ENCODE measurements around the gene ATP2B2. TPM values are rescaled to one million over a fixed set of nuclear protein-coding genes. Genes with fewer than 3 reads are reported as not detected.

ATP2B2 gene
- total RNA-seq, 1 donor from 2014 or later, result not detected

DNA sequence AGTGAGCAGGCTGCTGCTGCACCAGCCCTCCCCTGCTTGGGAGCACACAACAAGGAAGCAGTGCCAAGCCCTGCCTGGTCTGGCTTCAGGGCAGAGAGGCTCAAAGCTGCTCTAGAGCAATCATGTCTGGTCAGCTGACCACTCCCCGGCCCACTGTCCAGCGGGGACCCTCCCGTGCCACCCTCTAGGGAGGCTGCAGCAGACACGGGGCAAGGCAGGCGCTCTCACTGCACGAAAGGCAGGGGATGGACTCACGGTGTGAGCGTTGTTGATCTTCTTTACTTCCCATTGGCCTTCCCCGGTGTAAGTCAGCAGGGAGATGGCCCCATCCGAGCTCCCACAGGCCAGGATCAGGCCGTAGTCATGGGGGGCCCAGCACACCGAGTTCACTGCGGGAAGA is 193.7 kb downstream of the ATP2B2 start:
- no peaks in the 10 kb centered on the region for H3K27me3 ChIP-seq (ENCODE audit: control insufficient read depth, insufficient read depth, low read length)
- no peak for DNase-seq (ENCODE audit: low read depth)
- TF ChIP-seq, protein P1, sequence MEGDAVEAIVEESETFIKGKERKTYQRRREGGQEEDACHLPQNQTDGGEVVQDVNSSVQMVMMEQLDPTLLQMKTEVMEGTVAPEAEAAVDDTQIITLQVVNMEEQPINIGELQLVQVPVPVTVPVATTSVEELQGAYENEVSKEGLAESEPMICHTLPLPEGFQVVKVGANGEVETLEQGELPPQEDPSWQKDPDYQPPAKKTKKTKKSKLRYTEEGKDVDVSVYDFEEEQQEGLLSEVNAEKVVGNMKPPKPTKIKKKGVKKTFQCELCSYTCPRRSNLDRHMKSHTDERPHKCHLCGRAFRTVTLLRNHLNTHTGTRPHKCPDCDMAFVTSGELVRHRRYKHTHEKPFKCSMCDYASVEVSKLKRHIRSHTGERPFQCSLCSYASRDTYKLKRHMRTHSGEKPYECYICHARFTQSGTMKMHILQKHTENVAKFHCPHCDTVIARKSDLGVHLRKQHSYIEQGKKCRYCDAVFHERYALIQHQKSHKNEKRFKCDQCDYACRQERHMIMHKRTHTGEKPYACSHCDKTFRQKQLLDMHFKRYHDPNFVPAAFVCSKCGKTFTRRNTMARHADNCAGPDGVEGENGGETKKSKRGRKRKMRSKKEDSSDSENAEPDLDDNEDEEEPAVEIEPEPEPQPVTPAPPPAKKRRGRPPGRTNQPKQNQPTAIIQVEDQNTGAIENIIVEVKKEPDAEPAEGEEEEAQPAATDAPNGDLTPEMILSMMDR (IDR thresholded peaks at IDR 0.05; ENCODE audit: insufficient read depth, low read length, poor library complexity, severe bottlenecking), result no peak
- H3K4me3 ChIP-seq (ENCODE audit: low read depth, low read length), result no peak overlapping the region
- H3K36me3 ChIP-seq (ENCODE audit: control insufficient read depth, insufficient read depth, low read length), result peaks cover 2% of the 10 kb centered on the region

- DNase-seq (ENCODE audit: low read depth), result no peak
- no peak overlapping the region for H3K4me3 ChIP-seq (ENCODE audit: low read depth, low read length)
- TF ChIP-seq, protein P1 (IDR thresholded peaks at IDR 0.05; ENCODE audit: insufficient read depth, low read length, poor library complexity, severe bottlenecking), result no peak
- no peaks in the 10 kb centered on the region for H3K36me3 ChIP-seq (ENCODE audit: control insufficient read depth, insufficient read depth, low read length)
- no peaks in the 10 kb centered on the region for H3K27me3 ChIP-seq (ENCODE audit: control insufficient read depth, insufficient read depth, low read length)
Observed at GRCh38 chr3:10310578-10310977, 194.8 kb downstream of the ATP2B2 start.

- H3K27me3 ChIP-seq (ENCODE audit: control insufficient read depth, insufficient read depth, low read length), result no peaks in the 10 kb centered on the region
- H3K36me3 ChIP-seq (ENCODE audit: control insufficient read depth, insufficient read depth, low read length), result no peaks in the 10 kb centered on the region
- TF ChIP-seq, protein P1 (IDR thresholded peaks at IDR 0.05; ENCODE audit: insufficient read depth, low read length, poor library complexity, severe bottlenecking), result no peak
- H3K4me3 ChIP-seq (ENCODE audit: low read depth, low read length), result no peak overlapping the region
- DNase-seq (ENCODE audit: low read depth), result no peak
Observed at GRCh38 chr3:10309736-10310135, 195.7 kb downstream of the ATP2B2 start.

GRCh38 chr3:10308678-10309077 is 196.7 kb downstream of the ATP2B2 start:
- no peaks in the 10 kb centered on the region for H3K27me3 ChIP-seq (ENCODE audit: control insufficient read depth, insufficient read depth, low read length)
- DNase-seq (ENCODE audit: low read depth), result no peak
- peaks cover 1% of the 10 kb centered on the region for H3K36me3 ChIP-seq (ENCODE audit: control insufficient read depth, insufficient read depth, low read length)
- TF ChIP-seq, protein P1 (IDR thresholded peaks at IDR 0.05; ENCODE audit: insufficient read depth, low read length, poor library complexity, severe bottlenecking), result no peak
- H3K4me3 ChIP-seq (ENCODE audit: low read depth, low read length), result no peak overlapping the region

GRCh38 chr3:10306156-10306555 is 199.2 kb downstream of the ATP2B2 start:
- TF ChIP-seq, protein P1 (IDR thresholded peaks at IDR 0.05; ENCODE audit: insufficient read depth, low read length, poor library complexity, severe bottlenecking), result no peak
- Histone ChIP-seq H3K27me3 (ENCODE audit: control insufficient read depth, insufficient read depth, low read length) (no peaks in the 10 kb centered on the region), H3K36me3 (ENCODE audit: control insufficient read depth, insufficient read depth, low read length) (peaks cover 2% of the 10 kb centered on the region), H3K4me3 (ENCODE audit: low read depth, low read length) (no peak overlapping the region)
- DNase-seq (ENCODE audit: low read depth), result no peak

DNA sequence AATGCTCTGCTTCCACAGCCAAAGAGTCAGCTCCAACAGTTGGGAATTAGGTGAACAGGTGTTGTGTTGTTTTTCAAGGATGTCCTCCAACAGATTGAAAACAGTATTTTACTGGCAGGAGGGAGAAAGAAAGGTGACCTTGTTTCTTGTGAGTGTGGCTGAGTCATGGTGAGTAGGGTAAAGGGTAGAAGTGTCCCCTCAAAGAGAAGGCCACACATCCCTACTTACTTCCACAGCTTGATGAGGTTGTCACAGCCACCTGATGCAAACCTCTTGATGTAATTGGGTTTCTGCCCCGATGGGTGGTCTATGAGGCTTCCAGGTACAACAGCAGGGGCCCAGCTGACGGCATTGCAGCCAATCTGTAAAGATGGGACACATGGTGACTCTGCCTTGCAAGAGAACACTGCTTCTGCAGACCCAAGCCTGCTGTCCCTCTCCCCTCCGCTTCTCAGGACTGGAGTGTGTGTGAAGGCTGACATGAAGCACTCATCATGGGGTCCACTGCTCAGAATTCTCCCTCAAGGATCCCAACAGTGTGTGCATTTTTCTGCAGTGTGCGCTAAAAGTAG is 200.0 kb downstream of the ATP2B2 start:
- no peak for DNase-seq (ENCODE audit: low read depth)
- TF ChIP-seq, protein P1 (IDR thresholded peaks at IDR 0.05; ENCODE audit: insufficient read depth, low read length, poor library complexity, severe bottlenecking), result no peak
- Histone ChIP-seq H3K36me3 (ENCODE audit: control insufficient read depth, insufficient read depth, low read length) (peaks cover 4% of the 10 kb centered on the region), H3K27me3 (ENCODE audit: control insufficient read depth, insufficient read depth, low read length) (no peaks in the 10 kb centered on the region), H3K4me3 (ENCODE audit: low read depth, low read length) (no peak overlapping the region)
